CD4-positive, alpha-beta memory T cell (primary cell): Measurements from ENCODE around the gene CPSF4L. TPM values are rescaled to one million over a fixed set of nuclear protein-coding genes. Genes with fewer than 3 reads are reported as not detected.
"Not testable (repeated sequence)": the region's sequence is repeated elsewhere in the genome, so short reads cannot be mapped to it uniquely, and the experiment has no call there.

ENCODE experiments used
- CTCF ChIA-PET: fragments of 350-600 bp; sonication (Branson Sonifier 250); formaldehyde crosslinking; loops from one replicate; lab custom pipeline; 2021; ENCODE audit warnings: inconsistent platforms; ENCODE audit not compliant: partially characterized antibody; lab: Charles Lee
- POLR2A ChIA-PET: fragments of 350-600 bp; sonication (Branson Sonifier 250); formaldehyde crosslinking; loops from one replicate; lab custom pipeline; 2021; ENCODE audit not compliant: partially characterized antibody; lab: Charles Lee
- DNase-seq, 5 donors: peaks; one replicate each; pipeline versions ENCODE4 v3.0.0 to v3.0.0-alpha.2; 2020 to 2022; ENCODE audit warnings: mixed read lengths in 1 of 5
- H3K27ac ChIP-seq: one replicate; pipeline ENCODE4 v1.7.0; 2013; ENCODE audit warnings: low read depth, low read length
- H3K27me3 ChIP-seq: 2 replicates; pipeline ENCODE4 v1.7.0; 2013; ENCODE audit warnings: mild to moderate bottlenecking, low read length, moderate library complexity; ENCODE audit not compliant: insufficient read depth
- H3K36me3 ChIP-seq: 2 replicates; pipeline ENCODE4 v1.7.0; 2013; ENCODE audit warnings: mild to moderate bottlenecking, low read length, moderate library complexity; ENCODE audit not compliant: insufficient read depth
- H3K4me1 ChIP-seq: 2 replicates; pipeline ENCODE4 v1.7.0; 2013; ENCODE audit warnings: mild to moderate bottlenecking, low read length, moderate library complexity; ENCODE audit not compliant: insufficient read depth
- H3K4me3 ChIP-seq, 2 donors: one replicate each; pipeline ENCODE4 v1.7.0; 2013; ENCODE audit warnings: low read length in 2 of 2, mild to moderate bottlenecking in 1 of 2
- H3K9me3 ChIP-seq, 2 donors: one replicate each; pipeline ENCODE4 v1.7.0; 2013; ENCODE audit warnings: low read length in 2 of 2, control low read depth in 1 of 2; ENCODE audit not compliant: control insufficient read depth in 1 of 2
- H3K27ac Mint-ChIP-seq, 7 donors: one replicate each; pipeline ENCODE4 v1.8.0; 2020 to 2021; ENCODE audit warnings: mixed read lengths in 7 of 7, mild to moderate bottlenecking in 6 of 7, inconsistent platforms in 3 of 7, moderate library complexity in 3 of 7
- H3K27me3 Mint-ChIP-seq, 2 donors: one replicate each; pipeline ENCODE4 v1.8.0; 2020 to 2021; ENCODE audit warnings: mixed read lengths in 2 of 2
- H3K36me3 Mint-ChIP-seq, 2 donors: one replicate each; pipeline ENCODE4 v1.8.0; 2020 to 2021; ENCODE audit warnings: mixed read lengths in 2 of 2, inconsistent platforms in 1 of 2, mild to moderate bottlenecking in 1 of 2
- H3K4me1 Mint-ChIP-seq, 4 donors: one replicate each; pipeline ENCODE4 v1.8.0; 2020 to 2021; ENCODE audit warnings: mixed read lengths in 4 of 4, mild to moderate bottlenecking in 1 of 4
- H3K4me3 Mint-ChIP-seq, 8 donors: one replicate each; pipeline ENCODE4 v1.8.0; 2020 to 2021; ENCODE audit warnings: mixed read lengths in 8 of 8, mild to moderate bottlenecking in 7 of 8, moderate library complexity in 6 of 8, inconsistent platforms in 3 of 8
- H3K9me3 Mint-ChIP-seq, 8 donors: one replicate each; pipeline ENCODE4 v1.8.0; 2020 to 2021; ENCODE audit warnings: mixed read lengths in 8 of 8, mild to moderate bottlenecking in 5 of 8, inconsistent platforms in 3 of 8, moderate library complexity in 1 of 8
- intact Hi-C: fragments of 100-400 bp; cut with micrococcal nuclease; formaldehyde crosslinking; loops from one replicate; pipeline ENCODE4 v1.15.1; 2023
- polyA plus RNA-seq, 2 donors: library from polyadenylated mRNA; unstranded; fragments of 300-500 nt; fragmentation: Illumina TruSeq; gene quantifications; one replicate each; pipeline ENCODE4 v1.2.3, GENCODE V29; 2021
- total RNA-seq, 2 experiments: library from RNA; stranded (reverse); gene quantifications; one replicate each; pipeline ENCODE4 v1.2.3, GENCODE V29; 2021

Gene CPSF4L, protein sequence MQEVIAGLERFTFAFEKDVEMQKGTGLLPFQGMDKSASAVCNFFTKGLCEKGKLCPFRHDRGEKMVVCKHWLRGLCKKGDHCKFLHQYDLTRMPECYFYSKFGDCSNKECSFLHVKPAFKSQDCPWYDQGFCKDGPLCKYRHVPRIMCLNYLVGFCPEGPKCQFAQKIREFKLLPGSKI
- not detected for total RNA-seq
- polyA plus RNA-seq, result not detected

DNA sequence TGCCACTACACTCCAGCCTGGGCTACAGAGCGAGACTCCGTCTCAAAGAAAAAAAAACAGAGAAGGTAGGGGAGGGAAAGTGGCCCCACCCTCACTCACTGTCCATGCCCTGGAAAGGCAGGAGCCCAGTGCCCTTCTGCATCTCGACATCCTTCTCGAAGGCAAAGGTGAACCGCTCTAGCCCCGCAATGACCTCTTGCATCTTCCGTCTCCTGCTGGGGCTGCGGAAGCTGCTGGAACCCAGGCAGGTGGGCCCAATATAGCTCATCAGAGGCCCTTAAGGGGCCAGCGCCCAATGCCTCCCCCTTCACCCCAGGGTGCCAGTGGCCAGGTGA lies at the start of gene CPSF4L:
Gene CPSF4L, minus strand, starts transcription at position 264 of the 335 bp plus-strand sequence. Its CDS starts 62 bp downstream, at position 202.
- intact Hi-C loops, result no loop called here
- H3K27me3 Mint-ChIP-seq, result no peaks in the 10 kb centered on the region
- H3K27me3 ChIP-seq, result no peaks in the 10 kb centered on the region
- no peaks in the 10 kb centered on the region for H3K36me3 ChIP-seq
- H3K27ac Mint-ChIP-seq, result no peak within 1 kb of the TSS
- H3K27ac ChIP-seq, result no peak within 1 kb of the TSS
- H3K4me3 ChIP-seq, result no peak within 1 kb of the TSS
- POLR2A ChIA-PET, result no interaction called here
- CTCF ChIA-PET, result interaction anchor here (1.6 to 2.7 kb wide), 3 partner anchors 35 to 109 kb away, joined by 3 to 10 read pairs (median 8); no protein-coding TSS in a partner anchor
- H3K4me1 ChIP-seq, result no peaks in the 10 kb centered on the region
- H3K4me1 Mint-ChIP-seq, result no peaks in the 10 kb centered on the region
- no peaks in the 10 kb centered on the region for H3K9me3 Mint-ChIP-seq
- H3K4me3 Mint-ChIP-seq, result no peak within 1 kb of the TSS
- no peak for DNase-seq
- H3K9me3 ChIP-seq, result no peaks in the 10 kb centered on the region
- H3K36me3 Mint-ChIP-seq, result no peaks in the 10 kb centered on the region

DNA sequence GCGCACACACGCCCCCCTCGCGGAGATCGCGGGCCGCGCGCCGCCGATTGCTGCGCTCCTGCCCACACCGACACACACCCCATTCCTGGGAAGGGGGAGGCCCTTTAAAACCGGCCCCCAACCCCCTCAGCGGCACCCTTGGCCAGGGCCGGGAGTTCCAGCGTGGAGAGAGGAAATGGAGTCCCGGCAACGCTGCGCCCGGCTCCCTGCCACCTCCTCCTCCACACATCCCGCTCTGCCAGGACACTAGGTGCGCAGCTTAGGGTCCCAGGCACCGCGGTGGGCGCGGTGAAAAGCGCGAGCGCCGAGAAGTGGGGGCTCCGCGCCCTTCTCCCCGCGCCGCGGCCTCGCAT lies 49.7 kb upstream of the CPSF4L start:
- intact Hi-C loops, result loop anchor here (1.0 to 2.0 kb wide), 2 partner anchors 59 to 585 kb away; no protein-coding TSS in a partner anchor
- Mint-ChIP-seq H3K36me3 (peaks cover 0 to 2% of the 10 kb centered on the region in 2 donors), H3K27ac (peak overlapping the region in 6 of 7 donors; percentile 31 to 88 (median 81)), H3K4me3 (peak overlapping the region; percentile 85 to 92 (median 88)), H3K9me3 (no peaks in the 10 kb centered on the region), H3K4me1 (peaks cover 6 to 19% (median 13%) of the 10 kb centered on the region in 4 donors), H3K27me3 (no peaks in the 10 kb centered on the region)
- Histone ChIP-seq H3K36me3 (no peaks in the 10 kb centered on the region), H3K27ac (peak overlapping the region; percentile 63), H3K4me1 (peaks cover 15% of the 10 kb centered on the region), H3K9me3 (no peaks in the 10 kb centered on the region), H3K4me3 (peak overlapping the region; percentile 57 to 80), H3K27me3 (no peaks in the 10 kb centered on the region)
- DNase-seq, result peak in 1 of 5 donors; percentile 9
- ChIA-PET CTCF (interaction anchor here (0.6 to 2.5 kb wide), 7 partner anchors 8 to 69 kb away, joined by 3 to 9 read pairs (median 4); no protein-coding TSS in a partner anchor), POLR2A (interaction anchor here (0.7 to 1.9 kb wide), 4 partner anchors 74 to 585 kb away, joined by 3 to 5 read pairs (median 4); partner anchors contain the start of gene COG1)

DNA sequence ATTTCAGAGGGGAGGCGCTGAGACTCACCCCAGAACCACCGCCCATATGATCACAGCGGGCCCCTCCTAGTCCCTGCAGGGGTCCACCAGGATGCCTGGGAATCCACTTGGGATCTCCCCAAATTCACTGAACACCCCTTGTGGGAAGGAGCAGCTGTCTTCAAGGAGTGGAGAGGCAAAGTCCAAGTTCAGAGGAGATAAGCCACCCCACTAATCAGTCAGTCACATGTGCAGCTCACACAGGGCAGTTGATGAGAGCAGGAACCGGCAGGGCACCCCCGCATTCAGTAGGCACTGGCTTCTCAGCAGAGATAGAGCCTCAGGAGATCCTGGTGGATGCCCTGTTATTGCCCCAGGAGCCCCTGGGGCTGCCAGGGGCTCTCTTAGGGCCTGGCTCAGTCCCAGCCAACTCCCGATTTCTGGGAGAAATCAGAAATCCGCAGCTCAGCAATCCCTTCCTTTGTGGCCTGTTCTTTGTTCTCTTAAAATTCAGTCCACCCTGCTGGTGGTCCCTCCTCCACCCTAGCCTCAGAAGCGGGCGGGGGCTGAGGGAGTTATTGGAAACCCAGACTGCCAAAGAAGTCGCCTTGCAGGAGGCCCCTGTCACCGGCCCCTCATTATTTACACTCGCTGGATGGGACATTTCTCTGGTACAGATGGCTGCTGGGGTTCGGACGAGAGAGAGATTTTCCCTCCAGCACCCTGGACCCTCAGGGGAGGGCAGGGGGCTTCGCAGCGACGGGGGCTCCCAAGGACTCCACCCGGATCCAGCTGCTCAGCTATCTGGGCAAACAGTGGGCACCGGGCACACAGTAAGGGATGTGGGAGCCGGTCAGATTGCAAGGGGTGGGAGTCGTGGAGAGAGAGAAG lies 48.3 kb upstream of the CPSF4L start:
- H3K27me3 ChIP-seq, result no peaks in the 10 kb centered on the region
- H3K27ac ChIP-seq, result no peak overlapping the region
- H3K9me3 ChIP-seq, result no peaks in the 10 kb centered on the region
- H3K36me3 ChIP-seq, result no peaks in the 10 kb centered on the region
- intact Hi-C loops, result loop anchor here (2.0 kb wide), 1 partner anchor 583 kb away; no protein-coding TSS in a partner anchor
- POLR2A ChIA-PET, result interaction anchor here (1.3 kb wide), 1 partner anchor 78 kb away, joined by 6 read pairs; a partner anchor contains a TSS
- Mint-ChIP-seq H3K27ac (peak overlapping the region; percentile 35 to 91 (median 82)), H3K4me3 (peak overlapping the region; percentile 80 to 91 (median 85)), H3K4me1 (peaks cover 6 to 19% (median 13%) of the 10 kb centered on the region in 4 donors), H3K9me3 (no peaks in the 10 kb centered on the region), H3K36me3 (peaks cover 0 to 2% of the 10 kb centered on the region in 2 donors), H3K27me3 (no peaks in the 10 kb centered on the region)
- peak overlapping the region in 1 of 2 donors; percentile 80 for H3K4me3 ChIP-seq
- no peak for DNase-seq
- CTCF ChIA-PET, result interaction anchor here (0.6 to 2.5 kb wide), 11 partner anchors 11 to 585 kb away, joined by 3 to 15 read pairs (median 4); no protein-coding TSS in a partner anchor
- H3K4me1 ChIP-seq, result peaks cover 15% of the 10 kb centered on the region

DNA sequence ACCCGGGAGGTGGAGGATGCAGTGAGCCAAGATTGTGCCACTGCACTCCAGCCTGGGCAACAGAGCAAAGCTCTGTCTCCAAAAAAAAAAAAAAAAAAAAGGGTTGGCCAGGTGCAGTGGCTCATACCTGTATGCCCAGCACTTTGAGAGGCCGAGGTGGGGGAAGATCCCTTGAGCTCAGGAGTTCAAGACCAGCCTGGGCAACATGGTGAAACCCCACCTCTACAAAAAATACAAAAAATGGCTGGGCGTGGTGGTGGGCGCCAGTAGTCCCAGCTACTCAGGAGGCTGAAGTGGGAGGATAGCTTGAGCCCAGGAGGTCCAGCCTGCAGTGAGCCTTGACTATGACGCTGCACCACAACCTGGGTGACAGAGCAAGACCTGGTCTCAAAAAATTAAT lies 47.3 kb upstream of the CPSF4L start:
- H3K27ac ChIP-seq, H3K36me3 Mint-ChIP-seq, H3K4me3 ChIP-seq, H3K36me3 ChIP-seq, intact Hi-C loops, H3K9me3 Mint-ChIP-seq, H3K27me3 ChIP-seq, H3K9me3 ChIP-seq, DNase-seq, POLR2A ChIA-PET, H3K4me3 Mint-ChIP-seq, H3K27me3 Mint-ChIP-seq, H3K27ac Mint-ChIP-seq: not testable (repeated sequence)
- H3K4me1 Mint-ChIP-seq, result peaks cover 6 to 19% (median 13%) of the 10 kb centered on the region in 4 donors
- CTCF ChIA-PET, result interaction anchor here (1.2 kb wide), 1 partner anchor 57 kb away, joined by 3 read pairs; no protein-coding TSS in a partner anchor
- H3K4me1 ChIP-seq, result peaks cover 15% of the 10 kb centered on the region

DNA sequence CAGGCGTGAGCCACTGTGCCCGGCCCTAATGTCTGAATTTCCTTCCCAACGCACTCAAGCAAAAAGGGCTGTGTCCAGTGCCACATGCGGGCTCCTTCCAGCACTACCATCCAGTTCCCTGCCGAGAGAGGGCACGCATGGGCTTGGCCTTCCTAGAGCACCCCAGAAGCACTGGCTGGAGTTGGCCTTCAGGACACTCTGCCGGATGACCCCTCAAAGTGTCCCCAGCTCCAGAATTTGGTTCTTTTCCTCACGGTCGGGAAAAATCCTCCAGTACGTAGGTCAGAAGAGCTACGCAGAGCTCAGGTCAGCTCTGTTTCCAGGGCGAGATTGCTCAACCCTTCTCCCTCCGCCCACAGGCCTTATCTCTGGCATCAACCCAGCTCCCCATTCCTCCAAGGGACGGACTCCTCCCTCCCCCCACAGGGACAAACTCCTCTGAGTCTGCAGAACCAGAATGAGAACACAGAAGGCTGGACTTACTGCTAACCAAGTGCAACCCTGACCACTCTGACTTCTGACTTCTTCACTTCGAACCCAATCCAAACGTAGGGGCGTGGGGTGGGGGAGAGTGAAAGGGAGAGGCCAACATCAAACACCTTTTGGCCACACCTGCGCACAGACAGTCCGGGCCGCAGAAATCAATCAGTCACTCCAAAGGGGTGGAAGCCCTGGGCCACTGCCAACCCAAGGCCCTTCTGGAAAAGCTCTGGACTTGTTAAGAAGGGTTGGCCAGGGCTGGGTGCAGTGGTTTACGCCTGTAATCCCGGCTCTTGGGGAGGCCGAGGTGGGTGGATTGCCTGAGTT lies 46.5 kb upstream of the CPSF4L start:
- H3K36me3 Mint-ChIP-seq, result peaks cover 0 to 2% of the 10 kb centered on the region in 2 donors
- H3K4me1 Mint-ChIP-seq, result peaks cover 5 to 17% (median 10%) of the 10 kb centered on the region in 4 donors
- ChIA-PET POLR2A (no interaction called here), CTCF (no interaction called here)
- Histone ChIP-seq H3K4me1 (peaks cover 15% of the 10 kb centered on the region), H3K9me3 (no peaks in the 10 kb centered on the region), H3K27ac (no peak overlapping the region), H3K36me3 (no peaks in the 10 kb centered on the region), H3K4me3 (no peak overlapping the region), H3K27me3 (no peaks in the 10 kb centered on the region)
- H3K4me3 Mint-ChIP-seq, result no peak overlapping the region
- H3K27ac Mint-ChIP-seq, result peak overlapping the region in 1 of 7 donors; percentile 19
- DNase-seq, result no peak
- H3K27me3 Mint-ChIP-seq, result peaks cover 0 to 3% of the 10 kb centered on the region in 2 donors
- H3K9me3 Mint-ChIP-seq, result no peaks in the 10 kb centered on the region
- intact Hi-C loops, result no loop called here

DNA sequence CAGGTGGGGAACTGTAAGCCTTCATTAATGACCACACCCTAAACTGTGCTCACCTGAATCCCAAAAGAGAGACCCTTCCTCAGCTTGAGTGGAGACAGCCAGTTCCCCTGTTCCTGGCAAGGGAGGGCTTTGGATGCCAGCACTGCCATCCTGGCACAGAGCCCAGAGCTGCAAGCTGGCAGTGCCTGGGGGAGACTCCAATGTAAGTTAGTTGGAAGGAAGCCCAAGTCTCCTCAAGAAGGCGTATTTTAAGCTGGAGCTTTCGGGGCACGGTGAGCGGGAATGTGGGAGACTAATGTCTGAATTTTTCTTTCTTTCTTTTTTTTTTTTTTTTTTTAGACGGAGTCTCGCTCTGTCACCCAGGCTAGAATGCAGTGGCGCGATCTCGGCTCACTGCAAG lies 45.5 kb upstream of the CPSF4L start:
- Mint-ChIP-seq H3K27ac (no peak overlapping the region), H3K9me3 (no peaks in the 10 kb centered on the region), H3K4me1 (peaks cover 5 to 14% (median 9%) of the 10 kb centered on the region in 4 donors), H3K36me3 (peaks cover 0 to 2% of the 10 kb centered on the region in 2 donors), H3K27me3 (peaks cover 0 to 3% of the 10 kb centered on the region in 2 donors), H3K4me3 (peak overlapping the region in 2 of 8 donors; percentile 44 to 53)
- POLR2A ChIA-PET, result no interaction called here
- CTCF ChIA-PET, result no interaction called here
- Histone ChIP-seq H3K4me3 (no peak overlapping the region), H3K9me3 (no peaks in the 10 kb centered on the region), H3K27me3 (no peaks in the 10 kb centered on the region), H3K36me3 (no peaks in the 10 kb centered on the region), H3K27ac (no peak overlapping the region), H3K4me1 (peaks cover 10% of the 10 kb centered on the region)
- intact Hi-C loops, result no loop called here
- no peak for DNase-seq
